ENCODE data around the gene ATF7IP2.
"Not testable (repeated sequence)": the region's sequence is repeated elsewhere in the genome, so short reads cannot be mapped to it uniquely, and the experiment has no call there.

Gene ATF7IP2

DNA sequence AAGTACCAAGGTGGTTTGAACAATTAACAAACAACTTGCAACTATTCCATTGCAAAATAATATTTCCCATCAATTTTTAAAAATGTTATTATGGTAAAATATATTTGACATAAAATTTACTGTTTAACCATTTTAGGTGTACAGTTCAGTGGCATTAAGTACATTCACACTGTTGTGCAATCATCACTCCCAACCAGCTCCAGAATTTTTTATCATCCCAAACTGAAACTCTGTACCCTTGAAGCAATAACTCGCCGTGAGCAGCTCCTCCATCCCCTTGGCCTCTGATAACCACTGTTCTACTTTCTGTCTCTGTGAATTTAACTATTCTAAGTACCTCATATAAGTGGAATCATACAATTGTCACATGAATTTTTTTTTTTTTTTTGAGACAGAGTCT lies 33.6 kb upstream of the ATF7IP2 start:
- no peak for TF ChIP-seq CTBP1 (IDR thresholded peaks at IDR 0.05; ENCODE audit: borderline replicate concordance)
- TF ChIP-seq SP1 (IDR thresholded peaks at IDR 0.05): no peak
- no peak for TF ChIP-seq BHLHE40 (IDR thresholded peaks at IDR 0.05; ENCODE audit: borderline replicate concordance)
- no peak for TF ChIP-seq TARDBP (IDR thresholded peaks at IDR 0.05)
- TF ChIP-seq ELF4 (IDR thresholded peaks at IDR 0.05): no peak
- no peak for TF ChIP-seq FOXM1 (IDR thresholded peaks at IDR 0.05; ENCODE audit: borderline replicate concordance)
- no peak for TF ChIP-seq ARNT (IDR thresholded peaks at IDR 0.05)
- TF ChIP-seq HDGF (IDR thresholded peaks at IDR 0.05; ENCODE audit: borderline replicate concordance): no peak
- TF ChIP-seq FOXK2 (IDR thresholded peaks at IDR 0.05): no peak
- TF ChIP-seq NFRKB (IDR thresholded peaks at IDR 0.05): no peak
- no peak for TF ChIP-seq FOXA1 (IDR thresholded peaks at IDR 0.05)
- TF ChIP-seq SUZ12 (IDR thresholded peaks at IDR 0.05): no peak
- no peak for TF ChIP-seq LEF1 (IDR thresholded peaks at IDR 0.05; ENCODE audit: borderline replicate concordance)
- TF ChIP-seq ZNF384 (IDR thresholded peaks at IDR 0.05): no peak
- no peak for TF ChIP-seq L3MBTL2 (conservative IDR thresholded peaks at IDR 0.05)
- TF ChIP-seq, protein P1, sequence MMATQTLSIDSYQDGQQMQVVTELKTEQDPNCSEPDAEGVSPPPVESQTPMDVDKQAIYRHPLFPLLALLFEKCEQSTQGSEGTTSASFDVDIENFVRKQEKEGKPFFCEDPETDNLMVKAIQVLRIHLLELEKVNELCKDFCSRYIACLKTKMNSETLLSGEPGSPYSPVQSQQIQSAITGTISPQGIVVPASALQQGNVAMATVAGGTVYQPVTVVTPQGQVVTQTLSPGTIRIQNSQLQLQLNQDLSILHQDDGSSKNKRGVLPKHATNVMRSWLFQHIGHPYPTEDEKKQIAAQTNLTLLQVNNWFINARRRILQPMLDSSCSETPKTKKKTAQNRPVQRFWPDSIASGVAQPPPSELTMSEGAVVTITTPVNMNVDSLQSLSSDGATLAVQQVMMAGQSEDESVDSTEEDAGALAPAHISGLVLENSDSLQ (IDR thresholded peaks at IDR 0.05): no peak
- DNase-seq (ENCODE audit: extremely low spot score): no peak
- ChIA-PET CTCF (no interaction called here), POLR2A (no interaction called here)

DNA sequence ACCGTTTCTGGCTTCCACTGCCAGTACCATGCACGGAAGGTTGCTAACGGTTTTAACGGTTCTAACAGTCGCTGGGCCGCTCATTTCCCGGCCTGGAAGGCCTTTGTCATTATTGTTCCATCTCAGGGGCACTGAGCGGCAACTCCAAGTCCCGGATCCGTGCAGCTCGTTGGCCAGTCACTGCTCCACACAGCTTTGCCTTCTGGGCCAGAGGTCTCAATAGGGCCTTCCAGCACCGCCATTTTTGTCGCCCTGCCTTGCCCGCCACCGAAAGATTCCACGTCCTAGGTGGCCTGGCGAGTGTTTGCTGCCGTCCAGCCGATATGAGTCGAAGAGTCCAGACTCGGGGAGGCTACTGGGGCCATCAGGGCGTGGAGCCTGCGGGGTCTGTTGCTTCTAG lies 30.3 kb upstream of the ATF7IP2 start:
- no peak for DNase-seq (ENCODE audit: extremely low spot score)
- ChIA-PET CTCF (no interaction called here), POLR2A (no interaction called here)
- TF ChIP-seq ELF4 (IDR thresholded peaks at IDR 0.05) (no peak), HDGF (IDR thresholded peaks at IDR 0.05; ENCODE audit: borderline replicate concordance) (no peak), BHLHE40 (IDR thresholded peaks at IDR 0.05; ENCODE audit: borderline replicate concordance) (no peak), CTBP1 (IDR thresholded peaks at IDR 0.05; ENCODE audit: borderline replicate concordance) (no peak), L3MBTL2 (conservative IDR thresholded peaks at IDR 0.05) (no peak), FOXA1 (IDR thresholded peaks at IDR 0.05) (no peak), FOXM1 (IDR thresholded peaks at IDR 0.05; ENCODE audit: borderline replicate concordance) (no peak), FOXK2 (IDR thresholded peaks at IDR 0.05) (no peak), NFRKB (IDR thresholded peaks at IDR 0.05) (no peak), ZNF384 (IDR thresholded peaks at IDR 0.05) (no peak), SUZ12 (IDR thresholded peaks at IDR 0.05) (no peak), LEF1 (IDR thresholded peaks at IDR 0.05; ENCODE audit: borderline replicate concordance) (no peak)
- TF ChIP-seq, protein P1 (IDR thresholded peaks at IDR 0.05): no peak

DNA sequence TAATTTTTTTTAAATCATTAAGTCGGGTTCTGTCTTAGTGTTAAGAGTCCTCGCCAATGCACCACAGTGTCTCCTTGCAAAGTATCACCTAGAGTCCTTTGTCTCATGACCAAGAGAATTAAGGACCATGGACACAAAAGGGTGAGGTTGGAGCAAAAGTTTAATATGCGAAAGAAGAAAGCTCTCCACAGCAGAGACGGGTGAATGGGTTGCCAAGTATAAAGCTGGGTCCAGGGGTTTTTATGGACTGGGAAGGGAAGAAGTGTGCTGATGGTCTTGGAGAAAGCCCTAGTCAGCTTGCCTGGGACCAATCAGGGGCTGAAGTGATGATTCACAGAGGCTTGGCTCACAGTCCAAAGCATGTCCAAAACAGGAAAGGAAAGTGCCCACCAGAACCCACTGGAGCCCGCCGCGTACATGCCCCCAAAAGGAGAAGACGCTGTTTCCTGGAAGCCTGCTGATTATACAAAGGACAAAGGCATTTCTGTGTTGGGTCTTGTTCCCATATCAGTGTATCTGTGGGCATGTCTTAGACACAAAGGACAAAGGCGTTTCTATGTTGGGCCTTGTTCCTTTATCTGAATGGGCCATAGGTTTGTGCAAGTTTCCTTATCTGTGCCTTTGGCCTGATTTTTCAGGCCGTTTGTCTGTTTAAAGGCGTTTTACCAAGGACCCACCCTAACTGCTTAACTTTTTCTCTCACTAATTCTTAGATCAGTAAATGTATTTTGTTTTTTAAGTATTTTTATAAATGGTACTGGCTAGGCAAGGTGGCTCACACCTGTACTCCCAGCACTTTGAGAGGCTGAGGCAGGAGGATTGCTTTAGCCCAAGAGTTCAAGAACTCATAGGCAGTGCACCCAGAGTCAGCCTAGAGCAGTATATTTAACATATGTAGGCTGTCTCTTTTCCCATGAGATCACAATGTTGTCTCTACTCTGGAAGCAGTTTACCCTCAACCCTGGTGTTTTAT lies 28.7 kb upstream of the ATF7IP2 start:
- CTCF ChIA-PET: no interaction called here
- TF ChIP-seq ZNF384 (IDR thresholded peaks at IDR 0.05): no peak
- TF ChIP-seq LEF1 (IDR thresholded peaks at IDR 0.05; ENCODE audit: borderline replicate concordance): no peak
- TF ChIP-seq CTBP1 (IDR thresholded peaks at IDR 0.05; ENCODE audit: borderline replicate concordance): no peak
- TF ChIP-seq NFRKB (IDR thresholded peaks at IDR 0.05): no peak
- TF ChIP-seq L3MBTL2 (conservative IDR thresholded peaks at IDR 0.05): no peak
- TF ChIP-seq HDGF (IDR thresholded peaks at IDR 0.05; ENCODE audit: borderline replicate concordance): no peak
- no peak for TF ChIP-seq BHLHE40 (IDR thresholded peaks at IDR 0.05; ENCODE audit: borderline replicate concordance)
- TF ChIP-seq, protein P1 (IDR thresholded peaks at IDR 0.05): no peak
- TF ChIP-seq TARDBP (IDR thresholded peaks at IDR 0.05): no peak
- no peak for TF ChIP-seq ELF4 (IDR thresholded peaks at IDR 0.05)
- TF ChIP-seq SP1 (IDR thresholded peaks at IDR 0.05): no peak
- no peak for TF ChIP-seq FOXK2 (IDR thresholded peaks at IDR 0.05)
- TF ChIP-seq FOXM1 (IDR thresholded peaks at IDR 0.05; ENCODE audit: borderline replicate concordance): no peak
- TF ChIP-seq FOXA1 (IDR thresholded peaks at IDR 0.05): no peak
- TF ChIP-seq SUZ12 (IDR thresholded peaks at IDR 0.05): no peak
- TF ChIP-seq ARNT (IDR thresholded peaks at IDR 0.05): no peak
- DNase-seq (ENCODE audit: extremely low spot score): no peak
- POLR2A ChIA-PET: no interaction called here

DNA sequence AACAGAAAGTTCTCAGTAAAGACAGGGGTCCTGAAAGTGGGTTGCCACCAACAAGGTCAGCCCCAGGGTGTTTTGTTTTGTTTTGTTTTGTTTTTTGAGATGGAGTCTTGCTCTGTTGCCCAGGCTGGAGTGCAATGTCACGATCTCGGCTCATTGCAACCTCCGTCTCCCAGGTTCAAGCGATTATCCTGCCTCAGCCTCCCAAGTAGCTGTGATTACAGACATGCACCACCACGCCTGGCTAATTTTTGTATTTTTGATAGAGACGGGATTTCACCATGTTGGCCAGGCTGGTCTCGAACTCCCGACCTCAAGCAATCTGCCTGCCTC lies 24.1 kb upstream of the ATF7IP2 start:
- DNase-seq (ENCODE audit: extremely low spot score); CTCF ChIA-PET; POLR2A ChIA-PET: not testable (repeated sequence)

DNA sequence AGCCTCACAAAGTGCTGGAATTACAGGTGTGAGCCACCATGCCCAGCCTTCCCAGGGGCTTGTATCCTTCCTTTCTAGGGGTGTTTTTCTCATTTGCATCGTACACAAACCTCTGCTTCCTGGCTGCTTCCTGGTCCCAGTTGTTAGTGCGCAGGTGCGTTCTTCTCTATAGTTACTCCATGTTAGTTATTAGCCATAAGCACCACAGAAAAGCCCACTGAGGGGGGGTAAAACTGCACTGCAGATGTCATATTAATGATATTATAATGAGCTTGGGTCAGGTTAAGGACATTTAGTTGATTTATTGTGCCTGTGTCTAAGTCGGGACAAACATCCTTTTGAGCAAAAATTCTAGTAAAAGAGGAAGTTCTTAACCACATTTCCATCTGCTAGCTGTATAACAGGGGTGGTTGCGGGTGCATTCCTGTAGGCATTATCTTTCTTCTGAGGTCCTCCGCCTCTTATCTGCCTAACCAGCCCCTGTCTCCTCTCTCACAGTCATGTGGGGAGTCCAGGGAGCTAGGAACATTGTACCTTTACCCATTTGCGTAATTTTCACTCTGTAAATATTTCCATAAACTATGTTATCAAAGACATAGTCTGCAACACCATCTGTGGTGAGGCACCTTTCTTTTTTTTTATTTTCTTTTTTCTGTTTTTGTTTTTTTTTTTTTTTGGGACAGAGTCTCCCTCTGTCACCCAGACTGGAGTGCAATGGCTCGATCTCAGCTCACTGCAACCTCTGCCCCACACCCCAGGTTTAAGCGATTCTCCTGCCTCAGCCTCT lies 23.6 kb upstream of the ATF7IP2 start:
- DNase-seq (ENCODE audit: extremely low spot score): no peak
- ChIA-PET CTCF (interaction anchor here (0.6 to 0.7 kb wide), 2 partner anchors 45 to 1270 kb away, joined by 3 read pairs; no protein-coding TSS in a partner anchor), POLR2A (no interaction called here)
- TF ChIP-seq BHLHE40 (IDR thresholded peaks at IDR 0.05; ENCODE audit: borderline replicate concordance) (no peak), HDGF (IDR thresholded peaks at IDR 0.05; ENCODE audit: borderline replicate concordance) (no peak), FOXA1 (IDR thresholded peaks at IDR 0.05) (no peak), LEF1 (IDR thresholded peaks at IDR 0.05; ENCODE audit: borderline replicate concordance) (no peak), TARDBP (IDR thresholded peaks at IDR 0.05) (no peak), SP1 (IDR thresholded peaks at IDR 0.05) (no peak), ARNT (IDR thresholded peaks at IDR 0.05) (no peak)

DNA sequence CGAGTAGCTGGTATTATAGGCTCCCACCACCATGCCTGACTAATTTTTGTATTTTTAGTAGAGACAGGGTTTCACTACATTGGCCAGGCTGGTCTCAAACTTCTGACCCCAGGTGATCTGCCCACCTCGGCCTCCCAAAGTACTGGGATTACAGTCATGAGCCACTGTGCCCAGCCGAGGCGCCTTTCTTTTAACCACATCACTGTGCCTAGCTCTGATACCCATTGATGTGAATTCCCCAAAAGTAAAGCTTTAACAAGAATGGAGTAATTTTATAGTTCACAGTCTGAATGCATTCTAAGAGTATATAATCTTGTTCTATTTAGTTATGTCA lies 23.0 kb upstream of the ATF7IP2 start:
- POLR2A ChIA-PET: not testable (repeated sequence)
- CTCF ChIA-PET: interaction anchor here (0.6 kb wide), 1 partner anchor 1270 kb away, joined by 3 read pairs; no protein-coding TSS in a partner anchor

DNA sequence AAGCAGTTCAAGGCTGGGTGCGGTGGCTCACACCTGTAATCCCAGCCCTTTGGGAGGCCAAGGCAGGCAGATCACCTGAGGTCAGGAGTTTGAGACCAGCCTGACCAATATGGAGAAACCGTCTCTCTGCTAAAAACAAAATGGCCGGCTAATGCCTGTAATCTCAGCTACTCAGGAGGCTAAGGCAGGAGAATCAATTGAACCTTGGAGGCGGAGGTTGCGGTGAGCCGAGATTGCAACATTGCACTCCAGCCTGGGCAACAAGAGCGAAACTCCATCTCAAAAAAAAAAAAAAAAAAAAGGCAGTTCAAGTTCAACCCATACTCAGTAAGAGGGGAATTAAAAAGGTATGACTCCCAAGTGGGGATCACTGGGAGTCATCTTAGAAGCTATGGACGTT lies 19.2 kb upstream of the ATF7IP2 start:
- POLR2A ChIA-PET; DNase-seq (ENCODE audit: extremely low spot score); CTCF ChIA-PET: not testable (repeated sequence)

More for the DNA sequence above, 23.0 kb upstream of the ATF7IP2 start:
- DNase-seq (ENCODE audit: extremely low spot score): not testable (repeated sequence)

All from HEK293T (cell line).